ENCODE data around the gene METTL9.
"Not testable (repeated sequence)": the region's sequence is repeated elsewhere in the genome, so short reads cannot be mapped to it uniquely, and the experiment has no call there.

METTL9 gene

GRCh38 chr16:21673469-21673868, 74.1 kb downstream of the METTL9 start:
- Histone ChIP-seq H3K4me3 (ENCODE audit: control insufficient read depth in 1 of 7, extremely low read depth in 1 of 7, insufficient read depth in 4 of 7, low read depth in 2 of 7, low read length in 6 of 7) (no peak overlapping the region), H3K4me1 (ENCODE audit: control extremely low read depth in 1 of 4, control insufficient read depth in 4 of 4, insufficient read depth in 4 of 4, low read length in 3 of 4) (no peaks in the 10 kb centered on the region), H3K27ac (ENCODE audit: insufficient read depth in 1 of 2, low read depth in 1 of 2, low read length in 2 of 2, poor library complexity in 1 of 2, severe bottlenecking in 2 of 2) (no peak overlapping the region), H3K36me3 (ENCODE audit: control insufficient read depth in 4 of 4, insufficient read depth in 4 of 4, low read length in 3 of 4) (no peaks in the 10 kb centered on the region), H3K27me3 (replicated peaks in 2 of 5; ENCODE audit: control insufficient read depth in 4 of 5, insufficient read depth in 5 of 5, low read length in 4 of 5) (peaks cover 0 to 6% (median 0%) of the 10 kb centered on the region in 5 experiments), H3K9me3 (ENCODE audit: control extremely low read depth in 1 of 5, control insufficient read depth in 4 of 5, insufficient read depth in 2 of 5, low read depth in 1 of 5, low read length in 4 of 5) (peaks cover 0 to 6% (median 0%) of the 10 kb centered on the region in 5 experiments)
- ChIA-PET CTCF (interaction anchor here (1.2 to 1.3 kb wide), 2 partner anchors 16 to 22 kb away, joined by 3 read pairs; no protein-coding TSS in a partner anchor), POLR2A (no interaction called here)
- WGBS (ENCODE audit: insufficient coverage), result no CpG with 5 or more reads among the region's 3 CpGs
- DNase-seq, result no peak

GRCh38 chr16:21674456-21674855, 75.1 kb downstream of the METTL9 start:
- POLR2A ChIA-PET; H3K36me3 ChIP-seq (ENCODE audit: control insufficient read depth in 4 of 4, insufficient read depth in 4 of 4, low read length in 3 of 4); H3K4me3 ChIP-seq (ENCODE audit: control insufficient read depth in 1 of 7, extremely low read depth in 1 of 7, insufficient read depth in 4 of 7, low read depth in 2 of 7, low read length in 6 of 7); DNase-seq; H3K9me3 ChIP-seq (ENCODE audit: control extremely low read depth in 1 of 5, control insufficient read depth in 4 of 5, insufficient read depth in 2 of 5, low read depth in 1 of 5, low read length in 4 of 5); H3K27me3 ChIP-seq (replicated peaks in 2 of 5; ENCODE audit: control insufficient read depth in 4 of 5, insufficient read depth in 5 of 5, low read length in 4 of 5); H3K4me1 ChIP-seq (ENCODE audit: control extremely low read depth in 1 of 4, control insufficient read depth in 4 of 4, insufficient read depth in 4 of 4, low read length in 3 of 4); H3K27ac ChIP-seq (ENCODE audit: insufficient read depth in 1 of 2, low read depth in 1 of 2, low read length in 2 of 2, poor library complexity in 1 of 2, severe bottlenecking in 2 of 2): not testable (repeated sequence)
- WGBS (ENCODE audit: insufficient coverage), result 83% methylated on average over 1 of the region's 4 CpGs
- CTCF ChIA-PET, result interaction anchor here (1.2 kb wide), 1 partner anchor 21 kb away, joined by 3 read pairs; no protein-coding TSS in a partner anchor

GRCh38 chr16:21680714-21681113, 81.3 kb downstream of the METTL9 start:
- H3K27ac ChIP-seq (ENCODE audit: insufficient read depth in 1 of 2, low read depth in 1 of 2, low read length in 2 of 2, poor library complexity in 1 of 2, severe bottlenecking in 2 of 2); H3K27me3 ChIP-seq (replicated peaks in 2 of 5; ENCODE audit: control insufficient read depth in 4 of 5, insufficient read depth in 5 of 5, low read length in 4 of 5); H3K4me3 ChIP-seq (ENCODE audit: control insufficient read depth in 1 of 7, extremely low read depth in 1 of 7, insufficient read depth in 4 of 7, low read depth in 2 of 7, low read length in 6 of 7); H3K9me3 ChIP-seq (ENCODE audit: control extremely low read depth in 1 of 5, control insufficient read depth in 4 of 5, insufficient read depth in 2 of 5, low read depth in 1 of 5, low read length in 4 of 5); H3K36me3 ChIP-seq (ENCODE audit: control insufficient read depth in 4 of 4, insufficient read depth in 4 of 4, low read length in 3 of 4); DNase-seq; H3K4me1 ChIP-seq (ENCODE audit: control extremely low read depth in 1 of 4, control insufficient read depth in 4 of 4, insufficient read depth in 4 of 4, low read length in 3 of 4); POLR2A ChIA-PET: not testable (repeated sequence)
- 100% methylated on average over 3 of the region's 5 CpGs for WGBS (ENCODE audit: insufficient coverage)
- CTCF ChIA-PET, result interaction anchor here (1.6 kb wide), 1 partner anchor 28 kb away, joined by 5 read pairs; no protein-coding TSS in a partner anchor

- Histone ChIP-seq H3K9me3 (ENCODE audit: control extremely low read depth in 1 of 5, control insufficient read depth in 4 of 5, insufficient read depth in 2 of 5, low read depth in 1 of 5, low read length in 4 of 5) (peaks cover 0 to under 1% (median 0%) of the 10 kb centered on the region in 5 experiments), H3K36me3 (ENCODE audit: control insufficient read depth in 4 of 4, insufficient read depth in 4 of 4, low read length in 3 of 4) (no peaks in the 10 kb centered on the region), H3K27ac (ENCODE audit: insufficient read depth in 1 of 2, low read depth in 1 of 2, low read length in 2 of 2, poor library complexity in 1 of 2, severe bottlenecking in 2 of 2) (no peak overlapping the region), H3K27me3 (replicated peaks in 2 of 5; ENCODE audit: control insufficient read depth in 4 of 5, insufficient read depth in 5 of 5, low read length in 4 of 5) (peaks cover 0 to 4% (median 0%) of the 10 kb centered on the region in 5 experiments), H3K4me1 (ENCODE audit: control extremely low read depth in 1 of 4, control insufficient read depth in 4 of 4, insufficient read depth in 4 of 4, low read length in 3 of 4) (no peaks in the 10 kb centered on the region), H3K4me3 (ENCODE audit: control insufficient read depth in 1 of 7, extremely low read depth in 1 of 7, insufficient read depth in 4 of 7, low read depth in 2 of 7, low read length in 6 of 7) (no peak overlapping the region)
- WGBS (ENCODE audit: insufficient coverage), result 93% methylated on average over 2 of the region's 3 CpGs
- no peak for DNase-seq
- CTCF ChIA-PET, result interaction anchor here (1.3 kb wide), 1 partner anchor 10 kb away, joined by 4 read pairs; no protein-coding TSS in a partner anchor
- POLR2A ChIA-PET, result no interaction called here
Observed at GRCh38 chr16:21683184-21683583, 83.8 kb downstream of the METTL9 start.

- Histone ChIP-seq H3K27ac (ENCODE audit: insufficient read depth in 1 of 2, low read depth in 1 of 2, low read length in 2 of 2, poor library complexity in 1 of 2, severe bottlenecking in 2 of 2) (no peak overlapping the region), H3K4me3 (ENCODE audit: control insufficient read depth in 1 of 7, extremely low read depth in 1 of 7, insufficient read depth in 4 of 7, low read depth in 2 of 7, low read length in 6 of 7) (no peak overlapping the region), H3K36me3 (ENCODE audit: control insufficient read depth in 4 of 4, insufficient read depth in 4 of 4, low read length in 3 of 4) (no peaks in the 10 kb centered on the region), H3K9me3 (ENCODE audit: control extremely low read depth in 1 of 5, control insufficient read depth in 4 of 5, insufficient read depth in 2 of 5, low read depth in 1 of 5, low read length in 4 of 5) (peaks cover 0 to 5% (median 0%) of the 10 kb centered on the region in 5 experiments), H3K27me3 (replicated peaks in 2 of 5; ENCODE audit: control insufficient read depth in 4 of 5, insufficient read depth in 5 of 5, low read length in 4 of 5) (peaks cover 0 to 4% (median under 1%) of the 10 kb centered on the region in 5 experiments), H3K4me1 (ENCODE audit: control extremely low read depth in 1 of 4, control insufficient read depth in 4 of 4, insufficient read depth in 4 of 4, low read length in 3 of 4) (no peaks in the 10 kb centered on the region)
- DNase-seq, result peak; percentile 27 to 49 (median 49)
- 24% methylated on average over 5 of the region's 6 CpGs for WGBS (ENCODE audit: insufficient coverage)
- ChIA-PET CTCF (no interaction called here), POLR2A (no interaction called here)
Observed at GRCh38 chr16:21684199-21684598, 84.8 kb downstream of the METTL9 start.

- peaks cover 0 to 4% (median 3%) of the 10 kb centered on the region in 5 experiments for H3K27me3 ChIP-seq (replicated peaks in 2 of 5; ENCODE audit: control insufficient read depth in 4 of 5, insufficient read depth in 5 of 5, low read length in 4 of 5)
- H3K9me3 ChIP-seq (ENCODE audit: control extremely low read depth in 1 of 5, control insufficient read depth in 4 of 5, insufficient read depth in 2 of 5, low read depth in 1 of 5, low read length in 4 of 5), result peaks cover 0 to 5% (median 0%) of the 10 kb centered on the region in 5 experiments
- DNase-seq, result peak in 1 of 3 donors; percentile 8
- H3K36me3 ChIP-seq (ENCODE audit: control insufficient read depth in 4 of 4, insufficient read depth in 4 of 4, low read length in 3 of 4), result no peaks in the 10 kb centered on the region
- ChIA-PET POLR2A (no interaction called here), CTCF (no interaction called here)
- H3K27ac ChIP-seq (ENCODE audit: insufficient read depth in 1 of 2, low read depth in 1 of 2, low read length in 2 of 2, poor library complexity in 1 of 2, severe bottlenecking in 2 of 2), result no peak overlapping the region
- H3K4me1 ChIP-seq (ENCODE audit: control extremely low read depth in 1 of 4, control insufficient read depth in 4 of 4, insufficient read depth in 4 of 4, low read length in 3 of 4), result no peaks in the 10 kb centered on the region
- WGBS (ENCODE audit: insufficient coverage), result 52% methylated on average over 10 of the region's 14 CpGs
- H3K4me3 ChIP-seq (ENCODE audit: control insufficient read depth in 1 of 7, extremely low read depth in 1 of 7, insufficient read depth in 4 of 7, low read depth in 2 of 7, low read length in 6 of 7), result no peak overlapping the region
Observed at GRCh38 chr16:21685034-21685455, 85.7 kb downstream of the METTL9 start.

- H3K9me3 ChIP-seq (ENCODE audit: control extremely low read depth in 1 of 5, control insufficient read depth in 4 of 5, insufficient read depth in 2 of 5, low read depth in 1 of 5, low read length in 4 of 5), result peaks cover 0 to 5% (median 0%) of the 10 kb centered on the region in 5 experiments
- H3K36me3 ChIP-seq (ENCODE audit: control insufficient read depth in 4 of 4, insufficient read depth in 4 of 4, low read length in 3 of 4), result no peaks in the 10 kb centered on the region
- H3K4me1 ChIP-seq (ENCODE audit: control extremely low read depth in 1 of 4, control insufficient read depth in 4 of 4, insufficient read depth in 4 of 4, low read length in 3 of 4), result no peaks in the 10 kb centered on the region
- ChIA-PET CTCF (no interaction called here), POLR2A (no interaction called here)
- 100% methylated on average over 2 of the region's 4 CpGs for WGBS (ENCODE audit: insufficient coverage)
- no peak overlapping the region for H3K4me3 ChIP-seq (ENCODE audit: control insufficient read depth in 1 of 7, extremely low read depth in 1 of 7, insufficient read depth in 4 of 7, low read depth in 2 of 7, low read length in 6 of 7)
- DNase-seq, result no peak
- peaks cover 0 to 3% (median 0%) of the 10 kb centered on the region in 5 experiments for H3K27me3 ChIP-seq (replicated peaks in 2 of 5; ENCODE audit: control insufficient read depth in 4 of 5, insufficient read depth in 5 of 5, low read length in 4 of 5)
- H3K27ac ChIP-seq (ENCODE audit: insufficient read depth in 1 of 2, low read depth in 1 of 2, low read length in 2 of 2, poor library complexity in 1 of 2, severe bottlenecking in 2 of 2), result no peak overlapping the region
Observed at GRCh38 chr16:21689107-21689506, 89.7 kb downstream of the METTL9 start.
